K562 (cell line): ENCODE measurements around the gene MYOZ1. TPM values are rescaled to one million over a fixed set of nuclear protein-coding genes. Genes with fewer than 3 reads are reported as not detected.

Source experiments
- ARHGAP35 ChIP-seq: fragments of 450-650 bp; IDR thresholded peaks from 2 replicates; pipeline ENCODE4 v1.6.1; 2018; ENCODE audit not compliant: partially characterized antibody
- ATF1 ChIP-seq, 2 experiments: fragments of 450-650 bp in 1 of 2; IDR thresholded peaks; 2 replicates each; pipeline ENCODE4 v1.6.1; 2016; ENCODE audit warnings: missing compliant biosample characterization in 1 of 2, missing genetic modification characterization in 1 of 2
- BCLAF1 ChIP-seq, 2 experiments: fragments of 450-650 bp in 1 of 2; IDR thresholded peaks; 2 replicates each; pipeline ENCODE4 v1.6.1; 2011 to 2017; ENCODE audit warnings: low read depth in 2 of 2, antibody characterized with exemption in 1 of 2, borderline replicate concordance in 1 of 2, low read length in 1 of 2, mild to moderate bottlenecking in 1 of 2, mixed read lengths in 1 of 2; ENCODE audit not compliant: control insufficient read depth in 1 of 2
- DNMT1 ChIP-seq: fragments of 450-650 bp; IDR thresholded peaks from 2 replicates; pipeline ENCODE4 v1.6.1; 2016; ENCODE audit warnings: antibody characterized with exemption, mild to moderate bottlenecking
- ETV5 ChIP-seq: sonication (generic); formaldehyde crosslinking; IDR thresholded peaks from 2 replicates; pipeline ENCODE4 v1.4.0; 2020; ENCODE audit warnings: low read depth, mild to moderate bottlenecking, missing genetic modification reagents
- FOXA3 ChIP-seq, 2 experiments: fragments of 450-650 bp in 1 of 2; sonication (generic) in 1 of 2; formaldehyde crosslinking; IDR thresholded peaks in 1 of 2; conservative IDR thresholded peaks in 1 of 2; 2 replicates each; pipeline versions ENCODE4 v1.4.0 to v1.8.0; 2020 to 2022; ENCODE audit warnings: mild to moderate bottlenecking in 2 of 2, missing genetic modification reagents in 1 of 2
- IFI16 ChIP-seq: fragments of 250-450 bp; sonication (Bioruptor Pico); IDR thresholded peaks from 2 replicates; pipeline ENCODE4 v2.1.2; 2022; ENCODE audit warnings: mild to moderate bottlenecking, inconsistent platforms
- MAZ ChIP-seq, 2 experiments: fragments of 450-650 bp in 1 of 2; sonication (generic) in 1 of 2; formaldehyde crosslinking; IDR thresholded peaks in 1 of 2; conservative IDR thresholded peaks in 1 of 2; 2 replicates each; pipeline versions ENCODE4 v1.4.0 to v1.5.0; 2020; ENCODE audit warnings: mild to moderate bottlenecking in 1 of 2, missing genetic modification reagents in 1 of 2
- MEF2A ChIP-seq: IDR thresholded peaks from 2 replicates; pipeline ENCODE4 v1.6.1; 2011; ENCODE audit warnings: low read depth, mild to moderate bottlenecking, low read length, moderate library complexity; ENCODE audit not compliant: control insufficient read depth
- MTA1 ChIP-seq: fragments of 450-650 bp; IDR thresholded peaks from 2 replicates; pipeline ENCODE4 v1.6.1; 2017; ENCODE audit warnings: borderline replicate concordance
- REST ChIP-seq, 2 experiments: fragments of 450-650 bp; formaldehyde crosslinking in 1 of 2; IDR thresholded peaks; 2 replicates each; pipeline versions ENCODE4 v1.4.0 to v1.6.1; 2014 to 2020; ENCODE audit warnings: mild to moderate bottlenecking in 2 of 2, borderline replicate concordance in 1 of 2, low read depth in 1 of 2
- SIN3B ChIP-seq: fragments of 450-650 bp; IDR thresholded peaks from 2 replicates; pipeline ENCODE4 v1.6.1; 2017; ENCODE audit warnings: low read depth, mild to moderate bottlenecking, moderate library complexity
- SMARCA4 ChIP-seq: fragments of 450-650 bp; IDR thresholded peaks from 2 replicates; pipeline ENCODE4 v1.6.1; 2016
- SMARCA5 ChIP-seq: fragments of 450-650 bp; IDR thresholded peaks from 2 replicates; pipeline ENCODE4 v1.6.1; 2016
- ZC3H8 ChIP-seq: fragments of 450-650 bp; IDR thresholded peaks from 2 replicates; pipeline ENCODE4 v1.6.1; 2017
- ZNF707 ChIP-seq: fragments of 250-450 bp; sonication (Bioruptor Pico); conservative IDR thresholded peaks from 2 replicates; pipeline ENCODE4 v1.8.0; 2022; ENCODE audit warnings: inconsistent platforms, mild to moderate bottlenecking, moderate library complexity
- polyA plus RNA-seq, 8 experiments: library from polyadenylated mRNA; depleted of rRNA in 4 of 8; stranded (reverse) in 5 of 8; unstranded in 3 of 8; fragments of >200 nt; fragmentation: Nextera tagmentation in 2 of 8; fragmentation: Illumina TruSeq in 1 of 8; extraction: Ambion mirVana in 2 of 8; extraction: Trizol in 1 of 8; gene quantifications; 2 replicates each; pipeline versions ENCODE4 v1.2.1 to v1.2.3, GENCODE V29; 2011 to 2014; ENCODE audit warnings: inconsistent platforms in 1 of 8, missing spikeins in 1 of 8
- total RNA-seq, 7 experiments: library from RNA; depleted of rRNA in 6 of 7; stranded (reverse); fragments of >200 nt in 6 of 7; fragmentation: Illumina TruSeq in 2 of 7; extraction: Trizol in 2 of 7; gene quantifications; 2 replicates each; pipeline versions ENCODE4 v1.2.1 to v1.2.3, GENCODE V29; 2011 to 2021; ENCODE audit warnings: low replicate concordance in 1 of 7

The MYOZ1 gene
- total and polyA plus RNA-seq, 9 of the 15 experiments (the other 6 are each of a cell fraction or from before 2014, with no cell fraction given) = 0.03 to 0.18 (median 0.07) TPM; not detected in 5

GRCh38 chr10:73644015-73644743, 2.9 kb upstream of the MYOZ1 start (continued):
- peak; percentile 96 for TF ChIP-seq REST (IDR thresholded peaks at IDR 0.05; ENCODE audit: borderline replicate concordance)
- TF ChIP-seq REST (CRISPR knock-in tag; IDR thresholded peaks at IDR 0.05; ENCODE audit: low read depth) = no peak
- no peak for TF ChIP-seq ZNF707 (CRISPR knock-in tag)
- no peak for TF ChIP-seq ATF1 (CRISPR knock-in tag; IDR thresholded peaks at IDR 0.05)
- TF ChIP-seq ATF1 (tag; IDR thresholded peaks at IDR 0.05) = peak; percentile 48
- 0 out of 2 replicates have a peak, but pooled peaks have one; percentile 45 for TF ChIP-seq SMARCA5
- peak; percentile 79 for TF ChIP-seq MEF2A
- TF ChIP-seq ARHGAP35 = peak; percentile 20
- peak; percentile 45 to 51; a peak in 2 of 4 replicates for TF ChIP-seq MAZ (CRISPR knock-in tag; conservative IDR thresholded peaks at IDR 0.05 in 1 of 2, IDR thresholded peaks at IDR 0.05 in 1 of 2)
- TF ChIP-seq FOXA3 (CRISPR knock-in tag; conservative IDR thresholded peaks at IDR 0.05 in 1 of 2, IDR thresholded peaks at IDR 0.05 in 1 of 2) = 0 out of 4 replicates have a peak, but pooled peaks of 1 of the 2 experiments have one; percentile 35
- 0 out of 2 replicates have a peak, but pooled peaks have one; percentile 21 for TF ChIP-seq SMARCA4
- TF ChIP-seq DNMT1 = no peak
- no peak for TF ChIP-seq ZC3H8
- 0 out of 2 replicates have a peak, but pooled peaks have one; percentile 25 for TF ChIP-seq ETV5
- no peak; the same call in 1 of the 2 replicates for TF ChIP-seq SIN3B
- 0 out of 2 replicates have a peak, but pooled peaks have one; percentile 17 for TF ChIP-seq MTA1
- TF ChIP-seq BCLAF1 (IDR thresholded peaks at IDR 0.05; ENCODE audit: borderline replicate concordance in 1 of 2, control insufficient read depth in 1 of 2, low read depth in 2 of 2, low read length in 1 of 2) = no peak
- no peak for TF ChIP-seq IFI16 (CRISPR knock-in tag)
